GM19351 (cell line): ENCODE measurements around the gene SLCO3A1.

Experiments
- ATAC-seq: cut with Tn5 transposase; IDR thresholded peaks from one replicate; pipeline ENCODE4 v1.9.1; 2021; ENCODE audit warnings: mild to moderate bottlenecking, moderate library complexity; ENCODE audit not compliant: unreplicated experiment

SLCO3A1 gene

DNA sequence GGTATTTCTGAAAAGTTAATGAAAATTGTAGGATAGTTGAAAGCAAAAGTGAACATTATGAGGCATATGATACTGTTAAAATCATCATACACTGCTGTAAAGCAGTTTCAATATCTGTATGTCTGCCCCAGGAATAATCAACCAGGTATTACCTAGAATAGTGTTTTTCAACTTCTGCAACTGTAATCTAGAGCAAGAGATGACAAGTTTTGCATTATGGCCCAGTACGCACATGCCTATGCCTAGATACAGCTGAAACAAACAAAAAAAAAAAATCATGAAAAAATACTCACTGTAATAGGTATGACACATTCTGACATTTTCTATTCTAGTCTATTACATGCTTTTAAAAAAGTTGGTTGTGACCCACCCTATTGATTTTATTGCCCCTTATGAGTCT, 299.5 kb downstream of the SLCO3A1 start:
- ATAC-seq = no peak

GRCh38 chr15:92153620-92154019, 300.1 kb downstream of the SLCO3A1 start:
- no peak for ATAC-seq

DNA sequence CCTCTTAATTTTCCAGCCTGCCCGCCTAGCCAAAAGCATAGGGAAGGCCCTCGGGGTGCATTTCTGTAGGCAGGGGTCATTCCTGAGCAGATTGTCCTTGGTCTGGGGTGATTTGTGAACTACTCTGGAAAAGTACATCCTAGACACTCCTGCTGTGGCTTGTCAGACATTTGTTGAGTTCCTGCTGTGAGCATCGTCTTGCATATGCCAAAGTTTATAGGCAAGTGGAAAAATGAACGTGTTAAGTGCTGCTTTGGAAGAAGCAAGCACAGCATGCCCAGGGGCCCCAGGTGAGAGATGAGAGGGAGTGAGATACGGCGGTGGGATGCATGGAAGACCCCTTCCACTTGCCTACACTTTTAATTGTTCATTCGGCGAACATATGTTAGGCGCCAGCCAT, 302.4 kb downstream of the SLCO3A1 start:
- no peak for ATAC-seq

GRCh38 chr15:92157666-92158298, 304.3 kb downstream of the SLCO3A1 start:
- no peak for ATAC-seq

GRCh38 chr15:92158426-92158825, 304.9 kb downstream of the SLCO3A1 start:
- ATAC-seq = peak; percentile 20

DNA sequence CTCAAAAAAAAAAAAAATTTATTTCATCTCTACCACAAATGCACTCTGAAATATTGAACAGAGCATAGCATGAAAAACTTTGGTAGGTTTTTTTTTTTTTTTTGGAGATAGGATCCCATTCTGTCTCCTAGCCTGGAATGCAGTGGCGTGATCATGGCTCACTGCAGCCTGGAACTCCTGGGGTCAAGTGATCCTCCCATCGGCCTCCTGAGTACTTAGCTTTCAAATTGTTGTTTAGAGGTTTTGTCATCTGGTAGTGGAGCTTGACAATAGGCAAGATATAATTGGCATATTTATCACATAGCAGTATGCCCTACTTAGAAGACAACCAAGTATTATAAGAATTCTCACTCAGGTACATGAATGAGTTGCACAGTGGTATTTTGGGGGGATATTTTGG, 306.0 kb downstream of the SLCO3A1 start:
- ATAC-seq = no peak

- no peak for ATAC-seq
These were observed 306.7 kb downstream of the SLCO3A1 start for GRCh38 chr15:92159906-92160841.

DNA sequence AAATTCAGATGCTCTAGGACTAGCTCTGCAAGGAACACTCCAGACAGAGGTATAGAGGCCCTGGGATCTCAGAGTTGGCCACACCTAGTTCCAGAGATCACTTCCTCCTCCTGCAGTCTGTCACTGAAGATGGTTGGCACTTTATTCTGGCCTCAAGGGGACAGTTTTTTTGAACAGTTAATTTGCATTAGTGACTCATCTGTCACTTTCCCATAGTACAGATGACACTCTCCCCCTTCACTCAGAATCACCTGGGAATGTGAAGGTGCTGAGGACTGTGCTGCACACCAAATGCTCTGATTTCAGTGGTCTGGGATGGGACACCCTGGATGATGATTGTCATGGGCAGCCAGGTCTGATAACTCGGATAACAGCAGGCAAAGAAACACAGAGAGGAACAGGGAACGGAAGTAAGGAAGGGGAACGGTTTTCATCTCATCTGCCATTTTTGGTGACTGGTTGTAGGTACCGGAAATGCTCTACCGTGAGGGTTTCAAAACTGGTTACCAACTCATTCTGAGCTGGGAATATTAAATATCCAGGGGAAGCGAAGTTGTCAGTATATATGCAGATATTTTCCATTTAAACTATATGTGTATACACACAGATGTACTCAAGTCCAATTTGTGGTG, 307.6 kb downstream of the SLCO3A1 start:
- ATAC-seq = peak; percentile 95

- no peak for ATAC-seq
These were observed 309.1 kb downstream of the SLCO3A1 start for GRCh38 chr15:92162657-92163056.

GRCh38 chr15:92163641-92164040, 310.1 kb downstream of the SLCO3A1 start:
- ATAC-seq = no peak

- no peak for ATAC-seq
These were observed 311.0 kb downstream of the SLCO3A1 start for GRCh38 chr15:92164327-92165000.

- no peak for ATAC-seq
These were observed 311.5 kb downstream of the SLCO3A1 start for GRCh38 chr15:92165001-92165346.

GRCh38 chr15:92166029-92166428, 312.5 kb downstream of the SLCO3A1 start:
- no peak for ATAC-seq

GRCh38 chr15:92166751-92167405, 313.4 kb downstream of the SLCO3A1 start:
- no peak for ATAC-seq

GRCh38 chr15:92167451-92167850, 313.9 kb downstream of the SLCO3A1 start:
- no peak for ATAC-seq

- ATAC-seq = no peak
These were observed 314.7 kb downstream of the SLCO3A1 start for GRCh38 chr15:92168066-92168683.

DNA sequence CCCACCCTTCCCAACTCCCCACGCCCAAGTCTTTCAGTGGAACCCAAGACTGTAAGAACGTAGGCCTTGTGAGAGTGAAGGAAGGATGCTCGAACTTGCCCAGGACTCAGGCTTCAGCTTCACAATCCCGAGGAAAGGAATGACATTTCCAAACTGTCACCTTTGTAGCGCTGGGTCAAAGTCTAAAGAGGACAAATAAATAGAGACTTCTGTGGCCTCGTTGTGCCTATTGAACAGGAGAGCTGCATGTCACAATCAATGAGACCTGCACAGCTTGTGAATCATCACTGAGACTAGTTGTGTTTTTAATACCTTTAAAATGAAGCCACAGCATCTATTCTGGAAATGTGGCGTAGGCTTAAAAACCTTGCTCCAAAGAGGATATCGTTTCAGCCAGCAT, 317.4 kb downstream of the SLCO3A1 start:
- no peak for ATAC-seq

DNA sequence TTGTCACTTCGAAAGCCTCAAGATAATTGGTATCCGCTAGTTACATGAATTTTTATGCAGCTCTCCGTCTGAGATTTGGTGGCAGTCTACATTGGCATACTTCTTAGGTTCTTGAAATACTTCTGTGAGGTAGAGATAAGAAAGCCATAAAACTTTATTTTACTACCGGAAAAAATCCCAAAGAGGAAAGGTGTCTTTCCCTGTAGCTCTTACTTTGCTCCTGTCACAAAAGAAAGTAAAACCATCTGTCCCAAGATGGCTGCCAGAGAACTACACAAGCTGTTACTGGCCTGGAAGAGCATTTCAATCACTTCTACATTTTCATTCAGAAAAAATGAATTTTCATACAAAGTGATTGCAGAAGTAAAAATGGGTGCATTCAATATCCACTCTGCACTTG, 325.4 kb downstream of the SLCO3A1 start:
- ATAC-seq = no peak

DNA sequence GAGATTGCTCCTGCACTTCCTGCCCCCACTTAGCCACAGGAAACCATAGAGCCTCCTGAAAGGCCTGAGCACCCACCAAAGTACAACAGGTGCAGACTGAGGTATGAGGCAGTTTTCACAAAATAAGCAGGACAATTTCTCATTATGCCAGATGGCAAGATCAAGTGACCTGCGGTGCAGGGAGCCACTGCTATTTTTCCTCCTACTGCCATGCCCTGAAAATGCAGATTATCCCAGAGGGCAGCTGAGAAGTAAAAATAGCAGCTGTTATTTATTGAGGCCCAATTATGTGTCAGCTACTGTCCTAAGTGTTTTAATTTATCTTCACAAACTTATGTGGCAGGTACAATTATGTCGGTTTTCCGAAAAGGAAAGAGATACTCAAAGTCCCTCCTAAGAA, 330.6 kb downstream of the SLCO3A1 start:
- ATAC-seq = no peak

DNA sequence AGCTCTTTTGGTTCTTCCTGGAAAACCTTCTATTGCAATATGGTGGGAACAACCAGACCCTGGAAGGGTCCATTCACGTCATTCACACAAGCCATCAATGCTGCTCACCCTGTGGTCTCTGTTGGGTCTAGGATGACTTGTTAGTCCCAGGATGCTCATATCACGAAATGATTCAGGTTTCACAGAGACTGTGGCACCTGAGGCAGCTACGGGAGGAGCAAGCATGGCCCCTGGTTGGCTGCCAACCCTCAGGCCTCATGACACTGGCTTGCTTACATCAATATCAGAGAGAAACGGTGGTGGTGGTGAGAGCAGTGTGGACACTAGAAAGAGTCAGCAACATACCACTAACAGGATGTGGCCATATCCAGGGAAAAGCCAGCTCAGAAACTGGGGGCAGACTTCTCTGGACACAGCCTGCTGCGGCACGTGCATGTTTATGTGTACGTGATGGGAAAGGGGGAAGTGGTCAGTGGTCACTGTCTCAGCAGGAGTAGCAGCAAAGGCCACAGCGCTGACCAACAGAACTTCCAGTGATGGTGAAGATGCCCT, 331.2 kb downstream of the SLCO3A1 start:
- no peak for ATAC-seq
